SHP77 (cell line): ENCODE data around the gene CXXC5.
A peak's percentile ranks its signal among the peaks of the same experiment; 100 is the strongest.

Source experiments
- DNase-seq, 2 experiments: peaks; one replicate each; lab custom pipeline; 2025; lab: John Stamatoyannopoulos, UW

The CXXC5 gene

GRCh38 chr5:139664727-139665351 lies 16.7 kb downstream of the CXXC5 start:
- DNase-seq: no peak

- no peak for DNase-seq
These were observed 17.5 kb downstream of the CXXC5 start for GRCh38 chr5:139665626-139666025.

- DNase-seq: no peak
These were observed 18.4 kb downstream of the CXXC5 start for GRCh38 chr5:139666551-139666950.

GRCh38 chr5:139667001-139667729 lies 19.0 kb downstream of the CXXC5 start:
- DNase-seq: no peak

- DNase-seq: no peak
These were observed 19.5 kb downstream of the CXXC5 start for GRCh38 chr5:139667730-139668063.

- DNase-seq: no peak
These were observed 20.1 kb downstream of the CXXC5 start for GRCh38 chr5:139668064-139668880.

- no peak for DNase-seq
These were observed 20.9 kb downstream of the CXXC5 start for GRCh38 chr5:139668924-139669661.

- peak; percentile 45 to 75 for DNase-seq
These were observed 21.7 kb downstream of the CXXC5 start for GRCh38 chr5:139669662-139670368.

GRCh38 chr5:139670369-139671095 lies 22.4 kb downstream of the CXXC5 start:
- DNase-seq: peak; percentile 65 to 75

GRCh38 chr5:139671096-139671841 lies 23.1 kb downstream of the CXXC5 start:
- no peak for DNase-seq

- DNase-seq: no peak
These were observed 27.1 kb downstream of the CXXC5 start for GRCh38 chr5:139675213-139675612.

GRCh38 chr5:139675825-139676224 lies 27.7 kb downstream of the CXXC5 start:
- no peak for DNase-seq

GRCh38 chr5:139676406-139676805 lies 28.3 kb downstream of the CXXC5 start:
- no peak for DNase-seq

- DNase-seq: no peak
These were observed 29.0 kb downstream of the CXXC5 start for GRCh38 chr5:139676951-139677735.

- DNase-seq: no peak
These were observed 29.8 kb downstream of the CXXC5 start for GRCh38 chr5:139677736-139678613.

GRCh38 chr5:139678751-139679750 lies 30.9 kb downstream of the CXXC5 start:
- no peak for DNase-seq
